SJCRH30 (cell line): Measurements from ENCODE around the gene CLEC2B. TPM values are rescaled to one million over a fixed set of nuclear protein-coding genes. Genes with fewer than 3 reads are reported as not detected.
A peak's percentile ranks its signal among the peaks of the same experiment; 100 is the strongest.
"Not testable (repeated sequence)": the region's sequence is repeated elsewhere in the genome, so short reads cannot be mapped to it uniquely, and the experiment has no call there.

ENCODE experiments used
- DNase-seq, 2 experiments: peaks; one replicate each; pipeline ENCODE4 v3.0.0-alpha.2; 2015 to 2020
- H3K27ac ChIP-seq: fragments of 250-450 bp; sonication (Bioruptor Pico); 2 replicates; pipeline ENCODE4 v1.5.1; 2020; ENCODE audit warnings: mild to moderate bottlenecking, moderate library complexity
- H3K27me3 ChIP-seq: fragments of 250-450 bp; sonication (Bioruptor Pico); 2 replicates; pipeline ENCODE4 v1.5.1; 2020; ENCODE audit warnings: mild to moderate bottlenecking, moderate library complexity
- H3K36me3 ChIP-seq: fragments of 250-450 bp; sonication (Bioruptor Pico); 2 replicates; pipeline ENCODE4 v1.5.1; 2020; ENCODE audit warnings: mild to moderate bottlenecking, moderate library complexity
- H3K4me1 ChIP-seq: fragments of 250-450 bp; sonication (Bioruptor Pico); 2 replicates; pipeline ENCODE4 v1.5.1; 2020; ENCODE audit warnings: mild to moderate bottlenecking, moderate library complexity
- H3K4me3 ChIP-seq: fragments of 250-450 bp; sonication (Bioruptor Pico); 2 replicates; pipeline ENCODE4 v1.5.1; 2020; ENCODE audit warnings: mild to moderate bottlenecking, moderate library complexity
- H3K9me3 ChIP-seq: fragments of 250-450 bp; sonication (Bioruptor Pico); replicated peaks from 2 replicates; pipeline ENCODE4 v1.5.1; 2020; ENCODE audit warnings: mild to moderate bottlenecking, moderate library complexity
- total RNA-seq: library from RNA; depleted of rRNA; stranded (reverse); fragments of >200 nt; shearing (Covaris generic); gene quantifications from 2 replicates; pipeline ENCODE4 v1.2.3, GENCODE V29; 2014

Gene CLEC2B
- total RNA-seq, 1 experiment from 2014 or later: not detected

- no peaks in the 10 kb centered on the region for H3K36me3 ChIP-seq
- no peak overlapping the region for H3K4me3 ChIP-seq
- no peak overlapping the region for H3K27ac ChIP-seq
- no peaks in the 10 kb centered on the region for H3K4me1 ChIP-seq
- no peaks in the 10 kb centered on the region for H3K27me3 ChIP-seq
- DNase-seq: no peak
- H3K9me3 ChIP-seq: no peaks in the 10 kb centered on the region
Observed at GRCh38 chr12:9881988-9882387, 12.8 kb upstream of the CLEC2B start.

GRCh38 chr12:9881246-9881645 is 12.1 kb upstream of the CLEC2B start, which contains the start of gene KLRF2:
KLRF2 (plus strand) TSS chr12:9881489; CDS start chr12:9881596, 107 bp downstream.
- no peaks in the 10 kb centered on the region for H3K27me3 ChIP-seq
- no peak within 1 kb of the TSS for H3K27ac ChIP-seq
- no peaks in the 10 kb centered on the region for H3K36me3 ChIP-seq
- no peaks in the 10 kb centered on the region for H3K9me3 ChIP-seq
- no peak for DNase-seq
- no peaks in the 10 kb centered on the region for H3K4me1 ChIP-seq
- no peak within 1 kb of the TSS for H3K4me3 ChIP-seq

- H3K36me3 ChIP-seq: no peaks in the 10 kb centered on the region
- no peaks in the 10 kb centered on the region for H3K27me3 ChIP-seq
- no peaks in the 10 kb centered on the region for H3K9me3 ChIP-seq
- DNase-seq: no peak
- no peaks in the 10 kb centered on the region for H3K4me1 ChIP-seq
- H3K4me3 ChIP-seq: no peak overlapping the region
- H3K27ac ChIP-seq: no peak overlapping the region
Observed at GRCh38 chr12:9880532-9881078, 11.5 kb upstream of the CLEC2B start.

GRCh38 chr12:9876120-9876519 is 7.0 kb upstream of the CLEC2B start:
- not testable (repeated sequence) for H3K9me3 ChIP-seq, H3K27me3 ChIP-seq, H3K27ac ChIP-seq, H3K4me1 ChIP-seq, H3K36me3 ChIP-seq, H3K4me3 ChIP-seq, DNase-seq

GRCh38 chr12:9872742-9873141 is 3.6 kb upstream of the CLEC2B start:
- H3K27me3 ChIP-seq: peaks cover 3% of the 10 kb centered on the region; the same call in 1 of the 2 replicates
- peak in 1 of 2 experiments; percentile 3 for DNase-seq
- no peaks in the 10 kb centered on the region for H3K9me3 ChIP-seq
- H3K27ac ChIP-seq: no peak overlapping the region
- peaks cover 4% of the 10 kb centered on the region; the same call in 1 of the 2 replicates for H3K4me1 ChIP-seq
- H3K4me3 ChIP-seq: no peak overlapping the region
- H3K36me3 ChIP-seq: no peaks in the 10 kb centered on the region

- Histone ChIP-seq H3K36me3 (no peaks in the 10 kb centered on the region), H3K9me3 (no peaks in the 10 kb centered on the region), H3K27ac (no peak overlapping the region), H3K4me1 (peaks cover 4% of the 10 kb centered on the region; the same call in 1 of the 2 replicates), H3K27me3 (peaks cover 3% of the 10 kb centered on the region; the same call in 1 of the 2 replicates), H3K4me3 (no peak overlapping the region)
- DNase-seq: no peak
Observed at GRCh38 chr12:9872162-9872561, 3.0 kb upstream of the CLEC2B start.

- DNase-seq: no peak
- Histone ChIP-seq H3K36me3 (no peaks in the 10 kb centered on the region), H3K9me3 (no peaks in the 10 kb centered on the region), H3K4me3 (no peak overlapping the region), H3K4me1 (peaks cover 4% of the 10 kb centered on the region; the same call in 1 of the 2 replicates), H3K27me3 (peaks cover 3% of the 10 kb centered on the region; the same call in 1 of the 2 replicates), H3K27ac (no peak overlapping the region)
Observed at GRCh38 chr12:9870286-9870866, 1.2 kb upstream of the CLEC2B start.

GRCh38 chr12:9868951-9869306 is 225 bp downstream of the CLEC2B start:
- H3K27ac ChIP-seq: no peak overlapping the region
- H3K36me3 ChIP-seq: no peaks in the 10 kb centered on the region
- peaks cover 4% of the 10 kb centered on the region; the same call in 1 of the 2 replicates for H3K4me1 ChIP-seq
- DNase-seq: no peak
- no peaks in the 10 kb centered on the region for H3K9me3 ChIP-seq
- H3K27me3 ChIP-seq: peaks cover 3% of the 10 kb centered on the region; the same call in 1 of the 2 replicates
- no peak overlapping the region for H3K4me3 ChIP-seq

GRCh38 chr12:9868311-9868801 is 798 bp downstream of the CLEC2B start:
- Histone ChIP-seq H3K27ac (no peak overlapping the region), H3K36me3 (no peaks in the 10 kb centered on the region), H3K4me3 (no peak overlapping the region), H3K9me3 (no peaks in the 10 kb centered on the region), H3K27me3 (peaks cover 2% of the 10 kb centered on the region; the same call in 1 of the 2 replicates), H3K4me1 (peaks cover 4% of the 10 kb centered on the region; the same call in 1 of the 2 replicates)
- DNase-seq: no peak

GRCh38 chr12:9867531-9867930 is 1.6 kb downstream of the CLEC2B start:
- DNase-seq: no peak
- H3K9me3 ChIP-seq: no peaks in the 10 kb centered on the region
- no peak overlapping the region for H3K4me3 ChIP-seq
- no peaks in the 10 kb centered on the region for H3K27me3 ChIP-seq
- no peak overlapping the region for H3K27ac ChIP-seq
- peaks cover 4% of the 10 kb centered on the region; the same call in 1 of the 2 replicates for H3K4me1 ChIP-seq
- H3K36me3 ChIP-seq: no peaks in the 10 kb centered on the region

GRCh38 chr12:9866860-9867269 is 2.3 kb downstream of the CLEC2B start:
- Histone ChIP-seq H3K36me3 (no peaks in the 10 kb centered on the region), H3K9me3 (no peaks in the 10 kb centered on the region), H3K27ac (no peak overlapping the region), H3K4me3 (no peak overlapping the region), H3K27me3 (no peaks in the 10 kb centered on the region), H3K4me1 (peaks cover 4% of the 10 kb centered on the region; the same call in 1 of the 2 replicates)
- no peak for DNase-seq

GRCh38 chr12:9864913-9865675 is 4.1 kb downstream of the CLEC2B start:
- Histone ChIP-seq H3K4me1 (peaks cover 4% of the 10 kb centered on the region; the same call in 1 of the 2 replicates), H3K27me3 (no peaks in the 10 kb centered on the region), H3K9me3 (no peaks in the 10 kb centered on the region), H3K27ac (no peak overlapping the region), H3K4me3 (no peak overlapping the region), H3K36me3 (no peaks in the 10 kb centered on the region)
- no peak for DNase-seq

- Histone ChIP-seq H3K36me3 (no peaks in the 10 kb centered on the region), H3K27me3 (no peaks in the 10 kb centered on the region), H3K4me3 (no peak overlapping the region), H3K4me1 (no peaks in the 10 kb centered on the region), H3K9me3 (no peaks in the 10 kb centered on the region), H3K27ac (no peak overlapping the region)
- no peak for DNase-seq
Observed at GRCh38 chr12:9858135-9858534, 11.0 kb downstream of the CLEC2B start.

GRCh38 chr12:9856894-9857293 is 12.3 kb downstream of the CLEC2B start:
- H3K9me3 ChIP-seq: no peaks in the 10 kb centered on the region
- no peak overlapping the region for H3K27ac ChIP-seq
- DNase-seq: no peak
- no peaks in the 10 kb centered on the region for H3K4me1 ChIP-seq
- no peaks in the 10 kb centered on the region for H3K36me3 ChIP-seq
- H3K4me3 ChIP-seq: no peak overlapping the region
- no peaks in the 10 kb centered on the region for H3K27me3 ChIP-seq

GRCh38 chr12:9856151-9856550 is 13.0 kb downstream of the CLEC2B start:
- Histone ChIP-seq H3K27ac (no peak overlapping the region), H3K9me3 (no peaks in the 10 kb centered on the region), H3K36me3 (no peaks in the 10 kb centered on the region), H3K4me3 (no peak overlapping the region), H3K4me1 (no peaks in the 10 kb centered on the region), H3K27me3 (no peaks in the 10 kb centered on the region)
- DNase-seq: no peak
